Right kidney (tissue), 9 donors: ENCODE measurements around the gene ALAD.
"Not testable (repeated sequence)": the region's sequence is repeated elsewhere in the genome, so short reads cannot be mapped to it uniquely, and the experiment has no call there.

Experiments
- DNase-seq: peaks from one replicate; pipeline ENCODE4 v3.0.0-alpha.2; 2016
- long read RNA-seq, 8 donors: transcript quantifications; one replicate each; lab custom pipeline, GENCODE V29; 2026

The ALAD gene
- long read RNA-seq, donor 1, transcript ALAD-201 (12 exons, 3,173 nt) = major isoform, 12 of 20 reads
- long read RNA-seq, donor 1, partial matches to known transcripts = 0 of 20 reads
- long read RNA-seq, donor 1, other reads (novel, unspliced or antisense) = 0 of 20 reads
- long read RNA-seq, donor 2, transcript ALAD-201 (12 exons, 3,173 nt) = major isoform, 5 of 5 reads
- long read RNA-seq, donor 2, partial matches to known transcripts = 0 of 5 reads
- long read RNA-seq, donor 2, other reads (novel, unspliced or antisense) = 0 of 5 reads
- long read RNA-seq, donor 3, partial matches to known transcripts = 0 of 3 reads
- long read RNA-seq, donor 3, other reads (novel, unspliced or antisense) = 0 of 3 reads
- long read RNA-seq, donor 4, transcript ALAD-201 (12 exons, 3,173 nt) = major isoform, 9 of 18 reads
- long read RNA-seq, donor 4, partial matches to known transcripts = 5 of 18 reads
- long read RNA-seq, donor 4, other reads (novel, unspliced or antisense) = 0 of 18 reads
- long read RNA-seq, donor 5, transcript ALAD-201 (12 exons, 3,173 nt) = major isoform, 9 of 11 reads
- long read RNA-seq, donor 5, partial matches to known transcripts = 0 of 11 reads
- long read RNA-seq, donor 5, other reads (novel, unspliced or antisense) = 0 of 11 reads
- long read RNA-seq, donor 6, transcript ALAD-201 (12 exons, 3,173 nt) = major isoform, 8 of 9 reads
- long read RNA-seq, donor 6, partial matches to known transcripts = 0 of 9 reads
- long read RNA-seq, donor 6, other reads (novel, unspliced or antisense) = 0 of 9 reads
- long read RNA-seq, donor 7, transcript ALAD-201 (12 exons, 3,173 nt) = major isoform, 7 of 19 reads
- long read RNA-seq, donor 7, partial matches to known transcripts = 10 of 19 reads
- long read RNA-seq, donor 7, other reads (novel, unspliced or antisense) = 0 of 19 reads
- long read RNA-seq, donor 8, transcript ALAD-201 (12 exons, 3,173 nt) = major isoform, 10 of 12 reads
- long read RNA-seq, donor 8, partial matches to known transcripts = 0 of 12 reads
- long read RNA-seq, donor 8, other reads (novel, unspliced or antisense) = 0 of 12 reads

- DNase-seq = peak; percentile 98
These were observed at the start of gene ALAD for GRCh38 chr9:113401027-113401792. TSS of gene ALAD (minus strand) at chr9:113401284. CDS start at chr9:113393559, 7,725 bp downstream.

- DNase-seq = no peak
These were observed 48.3 kb upstream of the ALAD start for GRCh38 chr9:113449376-113449775.

- DNase-seq = peak; percentile 16
These were observed 45.2 kb upstream of the ALAD start for GRCh38 chr9:113446323-113446740.

- DNase-seq = no peak
These were observed 43.7 kb upstream of the ALAD start for GRCh38 chr9:113444736-113445135.

- not testable (repeated sequence) for DNase-seq
These were observed 36.6 kb upstream of the ALAD start for GRCh38 chr9:113437716-113438115.

GRCh38 chr9:113436728-113437515, 35.8 kb upstream of the ALAD start:
- no peak for DNase-seq

GRCh38 chr9:113431191-113431590, 30.1 kb upstream of the ALAD start:
- DNase-seq = no peak

GRCh38 chr9:113428062-113428615, 27.1 kb upstream of the ALAD start:
- DNase-seq = no peak

GRCh38 chr9:113427629-113428028, 26.5 kb upstream of the ALAD start:
- DNase-seq = no peak

- DNase-seq = no peak
These were observed 25.6 kb upstream of the ALAD start for GRCh38 chr9:113426701-113427100.

GRCh38 chr9:113425072-113425471, 24.0 kb upstream of the ALAD start:
- DNase-seq = no peak

GRCh38 chr9:113421726-113422125, 20.6 kb upstream of the ALAD start:
- no peak for DNase-seq

GRCh38 chr9:113417370-113417769, 16.3 kb upstream of the ALAD start:
- DNase-seq = no peak

- no peak for DNase-seq
These were observed 15.2 kb upstream of the ALAD start for GRCh38 chr9:113416149-113416721.

GRCh38 chr9:113410207-113410864, 9.3 kb upstream of the ALAD start, which contains the start of the genes C9orf43 and POLE3:
TSS of gene C9orf43 (plus strand) at chr9:113410747. CDS start at chr9:113413494, 2,747 bp downstream.
TSS of gene POLE3 (minus strand) at chr9:113410675. CDS start at chr9:113410293, 382 bp downstream.
- DNase-seq = peak; percentile 96

- no peak for DNase-seq
These were observed 8.8 kb upstream of the ALAD start for GRCh38 chr9:113409883-113410206.

- no peak for DNase-seq
These were observed 8.4 kb upstream of the ALAD start for GRCh38 chr9:113409481-113409880.

- peak; percentile 30 for DNase-seq
These were observed 5.9 kb upstream of the ALAD start for GRCh38 chr9:113406873-113407511.

- not testable (repeated sequence) for DNase-seq
These were observed 5.3 kb upstream of the ALAD start for GRCh38 chr9:113406353-113406752.
